ENCODE data around the gene NUDT15.

Gene NUDT15

GRCh38 chr13:48037346-48038173, at the start of gene NUDT15:
TSS of gene NUDT15 (plus strand) at chr13:48037726. CDS start at chr13:48037747, 21 bp downstream.
- TF ChIP-seq, protein P1, sequence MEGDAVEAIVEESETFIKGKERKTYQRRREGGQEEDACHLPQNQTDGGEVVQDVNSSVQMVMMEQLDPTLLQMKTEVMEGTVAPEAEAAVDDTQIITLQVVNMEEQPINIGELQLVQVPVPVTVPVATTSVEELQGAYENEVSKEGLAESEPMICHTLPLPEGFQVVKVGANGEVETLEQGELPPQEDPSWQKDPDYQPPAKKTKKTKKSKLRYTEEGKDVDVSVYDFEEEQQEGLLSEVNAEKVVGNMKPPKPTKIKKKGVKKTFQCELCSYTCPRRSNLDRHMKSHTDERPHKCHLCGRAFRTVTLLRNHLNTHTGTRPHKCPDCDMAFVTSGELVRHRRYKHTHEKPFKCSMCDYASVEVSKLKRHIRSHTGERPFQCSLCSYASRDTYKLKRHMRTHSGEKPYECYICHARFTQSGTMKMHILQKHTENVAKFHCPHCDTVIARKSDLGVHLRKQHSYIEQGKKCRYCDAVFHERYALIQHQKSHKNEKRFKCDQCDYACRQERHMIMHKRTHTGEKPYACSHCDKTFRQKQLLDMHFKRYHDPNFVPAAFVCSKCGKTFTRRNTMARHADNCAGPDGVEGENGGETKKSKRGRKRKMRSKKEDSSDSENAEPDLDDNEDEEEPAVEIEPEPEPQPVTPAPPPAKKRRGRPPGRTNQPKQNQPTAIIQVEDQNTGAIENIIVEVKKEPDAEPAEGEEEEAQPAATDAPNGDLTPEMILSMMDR (IDR thresholded peaks at IDR 0.05; ENCODE audit: control extremely low read depth, extremely low read depth, low read depth, missing control alignments), result peak; percentile 97
- peak; percentile 95 for DNase-seq (ENCODE audit: extremely low spot score)
- ChIA-PET POLR2A (interaction anchor here (0.6 to 1.3 kb wide), 3 partner anchors 21 to 843 kb away, joined by 3 to 5 read pairs (median 3); no protein-coding TSS in a partner anchor), CTCF (interaction anchor here (0.8 to 5.4 kb wide), 32 partner anchors 11 to 1238 kb away, joined by 3 to 73 read pairs (median 4); partner anchors contain the start of genes MED4 and SUCLA2)

GRCh38 chr13:47990427-47990826, 47.1 kb upstream of the NUDT15 start:
- no peak for DNase-seq (ENCODE audit: extremely low spot score)
- TF ChIP-seq, protein P1 (IDR thresholded peaks at IDR 0.05; ENCODE audit: control extremely low read depth, extremely low read depth, low read depth, missing control alignments), result no peak
- ChIA-PET POLR2A (no interaction called here), CTCF (no interaction called here)

- POLR2A ChIA-PET, result no interaction called here
- CTCF ChIA-PET, result no interaction called here
- TF ChIP-seq, protein P1 (IDR thresholded peaks at IDR 0.05; ENCODE audit: control extremely low read depth, extremely low read depth, low read depth, missing control alignments), result no peak
- no peak for DNase-seq (ENCODE audit: extremely low spot score)
Observed at GRCh38 chr13:47990920-47991466, 46.5 kb upstream of the NUDT15 start.

- CTCF ChIA-PET, result no interaction called here
- POLR2A ChIA-PET, result no interaction called here
- TF ChIP-seq, protein P1 (IDR thresholded peaks at IDR 0.05; ENCODE audit: control extremely low read depth, extremely low read depth, low read depth, missing control alignments), result no peak
- no peak for DNase-seq (ENCODE audit: extremely low spot score)
Observed at GRCh38 chr13:47991859-47992258, 45.7 kb upstream of the NUDT15 start.

GRCh38 chr13:47997384-47997783, 40.1 kb upstream of the NUDT15 start:
- DNase-seq (ENCODE audit: extremely low spot score), result no peak
- TF ChIP-seq, protein P1 (IDR thresholded peaks at IDR 0.05; ENCODE audit: control extremely low read depth, extremely low read depth, low read depth, missing control alignments), result no peak
- ChIA-PET CTCF (interaction anchor here (1.4 to 3.3 kb wide), 2 partner anchors 11 to 41 kb away, joined by 4 to 12 read pairs; partner anchors contain the start of gene NUDT15), POLR2A (interaction anchor here (0.6 kb wide), 1 partner anchor 98 kb away, joined by 3 read pairs; the partner anchor contains the start of gene MED4)

DNA sequence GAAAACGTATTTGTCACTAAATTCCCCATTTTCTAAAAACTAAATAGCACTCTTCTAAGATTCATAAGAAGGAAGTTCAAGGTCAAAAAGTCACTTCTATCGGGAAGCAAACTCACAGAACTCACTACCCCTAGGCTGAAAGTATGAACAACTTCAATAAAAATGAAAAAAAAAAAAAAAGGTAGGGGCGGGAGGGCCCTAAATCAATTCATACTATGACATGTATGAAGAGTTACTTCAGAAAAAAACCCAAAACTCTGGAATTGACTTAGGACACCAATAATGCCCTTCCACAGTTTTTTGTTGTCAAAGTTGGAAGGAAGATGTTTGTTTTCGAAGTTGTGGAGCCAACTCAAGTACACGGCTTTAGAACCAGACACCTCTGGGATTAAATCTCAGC, 37.6 kb upstream of the NUDT15 start:
- CTCF ChIA-PET, result interaction anchor here (1.2 kb wide), 1 partner anchor 100 kb away, joined by 3 read pairs; no protein-coding TSS in a partner anchor
- DNase-seq (ENCODE audit: extremely low spot score), result no peak
- POLR2A ChIA-PET, result no interaction called here
- TF ChIP-seq, protein P1 (IDR thresholded peaks at IDR 0.05; ENCODE audit: control extremely low read depth, extremely low read depth, low read depth, missing control alignments), result no peak

All from GM10248 (cell line).